BLaER1 (cell line): ENCODE measurements around the gene CDRT4.
A peak's percentile ranks its signal among the peaks of the same experiment; 100 is the strongest.

Experiments
- H3K27ac ChIP-seq: shearing (Covaris generic); formaldehyde crosslinking; 2 replicates; pipeline ENCODE4 v1.8.1; 2022
- H3K27me3 ChIP-seq: shearing (Covaris generic); formaldehyde crosslinking; 2 replicates; pipeline ENCODE4 v1.8.1; 2022
- H3K36me3 ChIP-seq: shearing (Covaris generic); formaldehyde crosslinking; 2 replicates; pipeline ENCODE4 v1.8.1; 2022
- H3K4me1 ChIP-seq: shearing (Covaris generic); formaldehyde crosslinking; 2 replicates; pipeline ENCODE4 v1.8.1; 2022
- H3K4me2 ChIP-seq: shearing (Covaris generic); formaldehyde crosslinking; 2 replicates; pipeline ENCODE4 v1.8.1; 2022
- H3K4me3 ChIP-seq: shearing (Covaris generic); formaldehyde crosslinking; 2 replicates; pipeline ENCODE4 v1.8.1; 2022
- H3K9ac ChIP-seq: shearing (Covaris generic); formaldehyde crosslinking; 2 replicates; pipeline ENCODE4 v1.8.1; 2022
- H3K9me3 ChIP-seq: shearing (Covaris generic); formaldehyde crosslinking; 2 replicates; pipeline ENCODE4 v1.8.1; 2022
- H4K20me1 ChIP-seq: shearing (Covaris generic); formaldehyde crosslinking; 2 replicates; pipeline ENCODE4 v1.8.1; 2022
- Cebpa-rat ChIP-seq: shearing (Covaris generic); IDR thresholded peaks from 2 replicates; pipeline ENCODE4 v1.8.1; 2022

Gene CDRT4

DNA sequence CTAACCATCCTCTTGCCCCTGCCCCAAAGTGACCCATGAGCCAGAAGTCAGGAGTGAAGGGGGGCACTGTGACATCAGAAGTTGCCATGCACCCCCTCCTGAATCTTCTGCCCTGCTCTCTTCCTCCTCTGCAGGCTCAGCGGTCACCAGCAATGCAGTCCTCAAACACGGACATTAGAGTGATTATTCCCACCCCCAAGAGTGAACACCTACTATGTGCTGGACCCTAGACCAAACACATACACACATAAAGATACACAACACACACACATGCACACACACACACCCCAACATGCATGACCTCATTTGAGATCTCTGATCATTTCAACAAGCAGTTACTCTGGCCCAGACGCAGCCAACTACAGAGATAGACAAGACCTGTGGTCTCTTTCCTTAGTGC is at the start of gene CDRT4:
Gene CDRT4, minus strand, starts transcription at position 30 of the 400 bp plus-strand sequence. CDS start 27,383 bp downstream, outside the sequence.
- no peak within 1 kb of the TSS for H3K4me2 ChIP-seq
- no peak for TF ChIP-seq Cebpa-rat
- no peaks in the 10 kb centered on the region for H3K9me3 ChIP-seq
- no peaks in the 10 kb centered on the region for H4K20me1 ChIP-seq
- H3K9ac ChIP-seq, result no peak within 1 kb of the TSS
- no peaks in the 10 kb centered on the region for H3K36me3 ChIP-seq
- no peaks in the 10 kb centered on the region for H3K4me1 ChIP-seq
- no peak within 1 kb of the TSS for H3K4me3 ChIP-seq
- no peak within 1 kb of the TSS for H3K27ac ChIP-seq
- no peaks in the 10 kb centered on the region for H3K27me3 ChIP-seq

DNA sequence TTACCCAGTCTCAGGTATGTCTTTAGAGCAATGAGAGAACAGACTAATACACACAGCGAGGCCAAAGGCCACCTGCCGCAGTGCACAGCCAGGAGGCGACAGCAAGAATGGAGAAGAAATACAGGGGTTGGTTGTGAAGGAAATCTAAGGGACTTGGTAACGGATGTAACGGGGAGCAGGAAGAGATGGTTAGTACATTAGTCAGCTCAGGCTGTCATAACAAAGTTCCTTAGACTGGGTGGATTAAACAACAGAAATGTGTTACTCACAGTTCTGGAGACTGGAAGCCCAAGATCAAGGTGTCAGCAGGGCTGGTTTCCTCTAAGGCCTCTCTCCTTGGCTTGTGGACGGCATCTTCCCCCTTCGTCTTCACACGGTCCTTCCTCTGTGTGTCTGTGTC is 48.7 kb upstream of the CDRT4 start:
- no peak for TF ChIP-seq Cebpa-rat

DNA sequence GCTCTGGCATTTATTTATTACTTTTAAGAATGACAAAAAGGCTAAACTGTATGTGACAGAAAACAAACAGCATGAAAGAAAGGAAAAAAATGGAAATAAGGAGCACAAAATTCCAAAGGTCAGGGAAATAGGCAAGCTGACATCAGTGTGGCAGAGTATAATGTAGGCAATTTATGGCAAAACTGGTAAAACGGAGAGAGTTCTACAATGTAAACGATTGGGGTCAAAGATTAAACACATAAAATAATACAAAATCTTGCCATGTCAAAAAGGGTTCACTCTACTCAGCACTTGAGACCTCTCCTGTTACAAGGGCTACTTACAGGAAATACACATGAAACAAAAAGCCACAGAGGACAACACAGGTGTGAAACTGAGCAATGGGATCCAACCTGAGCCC is 47.0 kb upstream of the CDRT4 start:
- Histone ChIP-seq H4K20me1 (no peaks in the 10 kb centered on the region), H3K27ac (no peak overlapping the region), H3K4me1 (peaks cover 8% of the 10 kb centered on the region), H3K4me3 (no peak overlapping the region), H3K27me3 (no peaks in the 10 kb centered on the region), H3K36me3 (no peaks in the 10 kb centered on the region), H3K4me2 (no peak overlapping the region), H3K9me3 (no peaks in the 10 kb centered on the region), H3K9ac (no peak overlapping the region)
- TF ChIP-seq Cebpa-rat, result no peak

More for the DNA sequence above, 48.7 kb upstream of the CDRT4 start:
- H3K36me3 ChIP-seq, result no peaks in the 10 kb centered on the region
- no peaks in the 10 kb centered on the region for H3K4me1 ChIP-seq
- H3K4me2 ChIP-seq, result no peak overlapping the region
- no peak overlapping the region for H3K9ac ChIP-seq
- H4K20me1 ChIP-seq, result no peaks in the 10 kb centered on the region
- H3K4me3 ChIP-seq, result no peak overlapping the region
- no peak overlapping the region for H3K27ac ChIP-seq
- no peaks in the 10 kb centered on the region for H3K27me3 ChIP-seq
- H3K9me3 ChIP-seq, result no peaks in the 10 kb centered on the region

DNA sequence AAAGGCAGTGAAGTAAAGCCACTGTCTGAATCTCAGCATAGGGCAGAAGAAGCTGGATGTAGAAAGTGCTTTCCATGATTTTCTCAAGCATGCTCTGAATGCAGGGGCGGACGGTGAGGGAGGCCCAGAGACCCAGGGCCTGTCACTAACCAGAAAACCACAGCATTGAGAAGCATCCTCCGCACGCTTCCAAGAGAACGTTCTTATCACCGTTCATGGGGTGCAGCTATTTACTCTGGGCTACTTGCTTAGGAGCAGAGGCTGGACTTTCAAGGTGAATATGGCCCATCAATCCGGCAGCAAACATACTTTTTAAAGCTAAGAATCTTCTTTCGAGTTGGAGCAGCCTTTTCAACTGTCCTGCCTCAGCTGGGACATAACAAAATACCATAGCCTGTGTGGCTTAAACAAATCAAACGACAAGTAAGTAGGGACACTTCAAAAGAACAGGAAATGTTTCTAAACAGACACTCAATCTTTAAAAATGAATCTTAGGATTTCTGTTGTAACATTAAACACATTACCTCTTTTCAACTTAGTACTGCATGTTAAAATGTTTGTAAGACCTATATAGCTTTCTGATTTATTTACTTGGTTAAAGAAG is 46.5 kb upstream of the CDRT4 start:
- Histone ChIP-seq H3K9me3 (no peaks in the 10 kb centered on the region), H3K27me3 (no peaks in the 10 kb centered on the region), H3K4me3 (no peak overlapping the region), H3K9ac (no peak overlapping the region), H3K4me2 (no peak overlapping the region), H4K20me1 (no peaks in the 10 kb centered on the region), H3K27ac (no peak overlapping the region), H3K4me1 (peaks cover 10% of the 10 kb centered on the region), H3K36me3 (no peaks in the 10 kb centered on the region)
- TF ChIP-seq Cebpa-rat, result no peak

DNA sequence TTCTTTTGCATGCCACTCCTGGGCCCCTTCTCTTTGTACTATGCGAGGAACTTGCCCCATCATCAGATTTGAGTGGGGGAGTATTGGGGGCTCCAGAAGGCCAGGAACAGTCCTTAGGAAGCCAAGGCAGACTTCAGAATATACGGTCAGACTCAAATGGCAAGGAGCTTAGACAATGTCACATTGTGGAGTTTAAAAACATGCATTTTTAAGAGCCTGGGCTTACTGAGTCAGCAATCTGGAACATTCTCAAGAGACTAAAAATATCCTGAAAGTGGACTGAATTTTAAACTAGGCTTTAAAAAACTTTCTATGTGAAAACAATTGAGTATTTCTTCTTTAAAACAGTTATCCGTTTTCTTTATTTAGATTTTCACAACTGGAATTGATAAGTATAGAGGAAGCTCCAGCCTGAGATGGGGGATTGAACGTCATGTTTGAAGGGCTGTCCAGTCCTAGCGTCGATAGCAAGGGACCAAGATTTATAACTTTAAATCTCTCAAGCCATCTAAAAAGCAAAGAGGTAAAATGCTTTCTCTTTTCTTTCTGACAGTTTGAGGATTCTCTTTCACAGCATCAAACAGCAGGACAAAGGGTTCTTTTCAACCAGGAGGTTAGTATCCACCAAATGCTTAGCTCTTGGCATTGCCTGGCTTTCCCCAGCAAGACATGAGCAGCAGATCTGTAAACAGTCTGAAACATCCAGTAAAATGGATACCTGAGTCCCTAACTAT is 45.8 kb upstream of the CDRT4 start:
- H3K36me3 ChIP-seq, result no peaks in the 10 kb centered on the region
- H3K27ac ChIP-seq, result no peak overlapping the region
- no peak for TF ChIP-seq Cebpa-rat
- H3K27me3 ChIP-seq, result no peaks in the 10 kb centered on the region
- H3K9me3 ChIP-seq, result no peaks in the 10 kb centered on the region
- no peak overlapping the region for H3K9ac ChIP-seq
- no peak overlapping the region for H3K4me3 ChIP-seq
- H4K20me1 ChIP-seq, result no peaks in the 10 kb centered on the region
- peaks cover 10% of the 10 kb centered on the region for H3K4me1 ChIP-seq
- no peak overlapping the region for H3K4me2 ChIP-seq

DNA sequence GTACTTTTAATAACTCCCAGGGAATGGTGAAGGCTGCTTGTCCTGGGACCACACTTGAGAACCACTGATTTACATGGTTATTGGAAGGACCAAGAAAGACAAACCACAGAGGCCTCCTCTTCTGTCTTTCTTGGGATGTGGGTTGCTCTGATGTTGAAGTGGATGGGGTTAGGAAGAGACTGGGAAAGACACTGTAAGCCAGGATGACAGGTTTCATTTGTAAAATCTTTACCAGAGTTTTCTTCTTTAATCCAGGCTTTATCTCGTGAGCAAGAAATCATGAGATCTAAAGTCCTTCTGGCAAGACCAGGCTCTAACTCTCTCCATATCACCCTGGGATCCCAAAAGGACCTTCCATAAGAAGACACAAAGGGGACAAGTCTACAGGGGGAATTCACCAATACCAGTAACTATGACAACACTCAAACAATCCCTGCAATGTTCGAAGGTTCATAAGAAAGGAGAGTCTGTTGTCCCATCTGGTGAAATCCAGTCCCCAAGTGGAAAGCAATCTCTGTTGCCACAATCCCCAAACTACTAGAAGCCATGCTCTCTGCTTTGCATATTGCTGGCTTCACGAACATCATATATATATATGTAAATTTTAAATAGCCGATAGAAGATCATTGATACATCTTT is 44.8 kb upstream of the CDRT4 start:
- Histone ChIP-seq H3K36me3 (no peaks in the 10 kb centered on the region), H3K27me3 (no peaks in the 10 kb centered on the region), H3K4me2 (no peak overlapping the region)

DNA sequence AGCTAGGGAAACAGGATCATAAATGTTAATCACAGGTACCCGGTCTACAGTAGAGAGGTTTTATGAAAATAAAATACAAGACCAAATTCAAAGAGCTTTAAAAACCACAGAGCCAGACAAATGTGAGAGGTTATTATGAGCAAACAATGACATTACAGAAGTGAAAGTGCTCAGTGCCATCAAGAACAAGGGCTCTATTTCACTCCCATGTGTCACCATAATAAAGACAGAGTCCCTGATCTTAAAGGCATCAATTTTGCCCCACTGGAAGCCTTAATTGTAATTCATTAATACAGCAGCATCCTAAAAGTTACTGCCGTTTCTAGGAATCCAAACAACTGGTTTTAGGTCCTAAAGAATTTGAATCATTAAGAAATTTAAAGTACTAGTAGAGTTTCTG is 43.7 kb upstream of the CDRT4 start:
- no peaks in the 10 kb centered on the region for H3K36me3 ChIP-seq

More for the DNA sequence above, 44.8 kb upstream of the CDRT4 start:
- H4K20me1 ChIP-seq, result no peaks in the 10 kb centered on the region
- no peak overlapping the region for H3K27ac ChIP-seq
- no peaks in the 10 kb centered on the region for H3K9me3 ChIP-seq
- no peak overlapping the region for H3K9ac ChIP-seq
- H3K4me1 ChIP-seq, result peaks cover 10% of the 10 kb centered on the region
- TF ChIP-seq Cebpa-rat, result no peak
- no peak overlapping the region for H3K4me3 ChIP-seq

DNA sequence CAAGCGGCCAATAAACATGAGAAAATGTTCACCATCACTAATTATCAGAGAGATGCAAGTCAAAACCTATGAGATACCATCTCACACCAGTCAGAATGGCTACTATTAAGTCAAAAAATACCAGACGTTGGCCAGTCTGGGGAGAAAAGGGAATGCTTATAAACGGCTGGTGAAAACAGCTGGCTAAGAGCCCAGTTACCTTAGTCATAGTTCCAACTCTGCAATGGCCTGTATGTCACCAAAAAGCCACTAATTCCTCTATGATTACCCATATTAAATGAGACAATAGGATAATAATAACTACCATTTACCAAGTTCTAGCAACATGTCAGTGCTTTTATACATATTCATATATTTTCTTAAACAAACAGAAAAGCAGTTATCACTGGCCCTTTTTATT is 42.9 kb upstream of the CDRT4 start:
- Histone ChIP-seq H3K27ac (no peak overlapping the region), H3K4me1 (peaks cover 10% of the 10 kb centered on the region), H3K27me3 (no peaks in the 10 kb centered on the region), H3K9me3 (no peaks in the 10 kb centered on the region), H4K20me1 (no peaks in the 10 kb centered on the region), H3K9ac (no peak overlapping the region), H3K4me3 (no peak overlapping the region), H3K4me2 (peak overlapping the region; percentile 4; the same call in 1 of the 2 replicates), H3K36me3 (no peaks in the 10 kb centered on the region)
- no peak for TF ChIP-seq Cebpa-rat

More for the DNA sequence above, 43.7 kb upstream of the CDRT4 start:
- H4K20me1 ChIP-seq, result no peaks in the 10 kb centered on the region
- no peaks in the 10 kb centered on the region for H3K9me3 ChIP-seq
- H3K27ac ChIP-seq, result no peak overlapping the region
- H3K9ac ChIP-seq, result no peak overlapping the region
- H3K4me3 ChIP-seq, result no peak overlapping the region
- no peak overlapping the region for H3K4me2 ChIP-seq
- no peak for TF ChIP-seq Cebpa-rat
- H3K4me1 ChIP-seq, result peaks cover 10% of the 10 kb centered on the region
- no peaks in the 10 kb centered on the region for H3K27me3 ChIP-seq

DNA sequence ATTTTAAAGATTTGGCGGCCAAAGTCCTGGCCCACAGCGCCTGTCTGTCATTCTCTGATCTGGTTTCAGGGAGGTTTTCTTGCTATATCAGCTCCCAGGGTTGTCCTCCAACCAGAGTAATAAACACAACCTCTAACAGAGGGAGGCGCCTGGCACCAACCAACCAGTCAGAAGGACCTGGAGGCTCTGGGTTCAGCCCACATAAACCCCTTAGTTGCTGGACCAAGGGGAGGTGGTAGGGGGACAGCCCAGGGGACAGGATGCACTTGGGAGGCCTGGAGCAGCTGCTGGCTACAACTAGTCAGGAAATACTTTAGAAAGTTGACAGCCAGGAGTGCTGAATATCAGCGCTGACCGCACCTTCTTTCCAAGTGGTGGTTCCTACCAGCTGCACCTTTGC is 41.7 kb upstream of the CDRT4 start:
- Histone ChIP-seq H3K4me1 (peaks cover 10% of the 10 kb centered on the region), H3K36me3 (no peaks in the 10 kb centered on the region), H4K20me1 (no peaks in the 10 kb centered on the region), H3K27me3 (no peaks in the 10 kb centered on the region), H3K27ac (no peak overlapping the region), H3K9ac (no peak overlapping the region), H3K9me3 (no peaks in the 10 kb centered on the region), H3K4me2 (no peak overlapping the region), H3K4me3 (no peak overlapping the region)
- TF ChIP-seq Cebpa-rat, result no peak

DNA sequence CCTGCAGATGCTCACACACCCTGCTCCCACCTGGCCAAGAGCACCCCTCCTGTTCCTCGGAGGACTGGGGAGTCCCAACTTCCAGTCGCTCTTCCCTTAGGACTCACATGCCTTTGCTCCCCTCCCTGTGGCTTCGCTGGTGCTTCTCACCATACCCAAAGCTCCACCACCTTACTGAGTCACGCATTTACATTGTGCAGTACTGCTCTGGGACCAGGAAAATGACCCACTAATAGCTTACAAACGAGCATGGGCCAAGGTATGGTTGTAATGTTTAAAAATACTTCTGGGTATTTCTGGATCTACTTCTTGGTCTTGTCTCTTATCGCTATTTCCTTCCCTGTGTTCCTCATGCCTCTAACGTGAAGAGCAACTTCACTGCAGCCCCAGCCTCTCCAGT is 41.0 kb upstream of the CDRT4 start:
- H3K4me1 ChIP-seq, result peaks cover 12% of the 10 kb centered on the region
- no peak overlapping the region for H3K4me2 ChIP-seq
- no peaks in the 10 kb centered on the region for H4K20me1 ChIP-seq
- no peaks in the 10 kb centered on the region for H3K9me3 ChIP-seq
- H3K36me3 ChIP-seq, result no peaks in the 10 kb centered on the region
- no peaks in the 10 kb centered on the region for H3K27me3 ChIP-seq
- no peak overlapping the region for H3K27ac ChIP-seq
- no peak overlapping the region for H3K9ac ChIP-seq
- no peak overlapping the region for H3K4me3 ChIP-seq
- TF ChIP-seq Cebpa-rat, result no peak
